Measurements from ENCODE around the gene ESR2. TPM values are rescaled to one million over a fixed set of nuclear protein-coding genes. Genes with fewer than 3 reads are reported as not detected.

Gene ESR2
- polyA plus RNA-seq, 1 of the 3 experiments (the other 2 are of a cell fraction): 0.03 TPM

GRCh38 chr14:64289571-64289970 is 4.6 kb downstream of the ESR2 start:
- no peak overlapping the region for H3K4me2 ChIP-seq
- no peaks in the 10 kb centered on the region for H3F3A ChIP-seq (replicated peaks; ENCODE audit: insufficient read depth)
- no peaks in the 10 kb centered on the region for H3K9me2 ChIP-seq
- H2AFZ ChIP-seq (ENCODE audit: low read depth): no peak overlapping the region
- peaks cover 0 to 4% of the 10 kb centered on the region in 2 experiments; a peak in 2 of 4 replicates for H3K4me1 ChIP-seq (ENCODE audit: control insufficient read depth in 1 of 2, insufficient read depth in 2 of 2, low read depth in 1 of 2, low read length in 1 of 2)
- H3K9ac ChIP-seq: no peak overlapping the region
- H3K27me3 ChIP-seq (ENCODE audit: insufficient read depth): no peaks in the 10 kb centered on the region
- H4K20me1 ChIP-seq (ENCODE audit: insufficient read depth): no peaks in the 10 kb centered on the region
- H3K9me3 ChIP-seq: no peaks in the 10 kb centered on the region
- CTCF ChIA-PET: interaction anchor here (0.8 to 1.2 kb wide), 3 partner anchors 14 to 280 kb away, joined by 3 read pairs; no protein-coding TSS in a partner anchor
- no peaks in the 10 kb centered on the region for H3K36me3 ChIP-seq (replicated peaks in 1 of 2; ENCODE audit: control insufficient read depth in 1 of 2, insufficient read depth in 2 of 2, low read length in 1 of 2)
- POLR2A ChIA-PET: no interaction called here
- no peaks in the 10 kb centered on the region for H3K79me2 ChIP-seq (ENCODE audit: insufficient read depth)
- TF ChIP-seq RXRA (IDR thresholded peaks at IDR 0.05; ENCODE audit: borderline replicate concordance, low read depth) (no peak), SMC3 (IDR thresholded peaks at IDR 0.05; ENCODE audit: low read depth, low read length) (no peak), GABPA (IDR thresholded peaks at IDR 0.05; ENCODE audit: low read depth) (no peak)
- H3K4me3 ChIP-seq (ENCODE audit: low read depth in 2 of 2, low read length in 1 of 2): no peak overlapping the region
- WGBS (ENCODE audit: low lambda C conversion rate): 97% methylated on average over 1 of the region's 1 CpG
- H3K27ac ChIP-seq (ENCODE audit: low read depth in 2 of 2, low read length in 1 of 2): no peak overlapping the region
- DNase-seq: no peak

DNA sequence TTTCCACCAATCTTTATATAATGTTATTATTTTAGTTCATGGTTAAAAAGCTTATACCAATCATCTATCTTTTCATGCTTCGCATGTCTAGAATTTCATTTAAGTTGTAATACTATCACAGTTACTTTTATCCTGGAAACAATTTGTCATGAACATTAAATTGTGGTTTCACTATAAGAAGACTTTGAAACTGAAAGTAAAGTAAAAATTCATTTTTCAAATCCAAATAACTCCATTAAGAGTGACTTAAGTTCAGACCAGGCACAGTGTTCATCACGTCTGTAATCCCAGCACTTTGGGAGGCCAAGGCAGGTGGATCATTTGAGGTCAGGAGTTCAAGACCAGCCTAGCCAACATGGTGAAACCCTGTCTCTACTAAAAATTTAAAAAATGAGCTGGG is 12.4 kb downstream of the ESR2 start:
- Histone ChIP-seq H3K9me3 (no peaks in the 10 kb centered on the region), H4K20me1 (ENCODE audit: insufficient read depth) (no peaks in the 10 kb centered on the region), H3K4me2 (no peak overlapping the region), H3K4me3 (ENCODE audit: low read depth in 2 of 2, low read length in 1 of 2) (no peak overlapping the region), H3F3A (replicated peaks; ENCODE audit: insufficient read depth) (no peaks in the 10 kb centered on the region), H2AFZ (ENCODE audit: low read depth) (no peak overlapping the region), H3K9me2 (no peaks in the 10 kb centered on the region), H3K27ac (ENCODE audit: low read depth in 2 of 2, low read length in 1 of 2) (no peak overlapping the region), H3K79me2 (ENCODE audit: insufficient read depth) (no peaks in the 10 kb centered on the region), H3K4me1 (ENCODE audit: control insufficient read depth in 1 of 2, insufficient read depth in 2 of 2, low read depth in 1 of 2, low read length in 1 of 2) (no peaks in the 10 kb centered on the region; a peak in 1 of 4 replicates), H3K36me3 (replicated peaks in 1 of 2; ENCODE audit: control insufficient read depth in 1 of 2, insufficient read depth in 2 of 2, low read length in 1 of 2) (no peaks in the 10 kb centered on the region), H3K27me3 (ENCODE audit: insufficient read depth) (no peaks in the 10 kb centered on the region), H3K9ac (no peak overlapping the region)
- TF ChIP-seq FOSL2 (IDR thresholded peaks at IDR 0.05; ENCODE audit: borderline replicate concordance, low read depth) (no peak), NRF1 (IDR thresholded peaks at IDR 0.05; ENCODE audit: low read depth, low read length) (no peak), TAF1 (IDR thresholded peaks at IDR 0.05; ENCODE audit: borderline replicate concordance, low read depth, low read length) (no peak), EP300 (IDR thresholded peaks at IDR 0.05; ENCODE audit: borderline replicate concordance in 1 of 2, low read depth in 1 of 2, low read length in 1 of 2) (no peak)
- TF ChIP-seq, protein P1, sequence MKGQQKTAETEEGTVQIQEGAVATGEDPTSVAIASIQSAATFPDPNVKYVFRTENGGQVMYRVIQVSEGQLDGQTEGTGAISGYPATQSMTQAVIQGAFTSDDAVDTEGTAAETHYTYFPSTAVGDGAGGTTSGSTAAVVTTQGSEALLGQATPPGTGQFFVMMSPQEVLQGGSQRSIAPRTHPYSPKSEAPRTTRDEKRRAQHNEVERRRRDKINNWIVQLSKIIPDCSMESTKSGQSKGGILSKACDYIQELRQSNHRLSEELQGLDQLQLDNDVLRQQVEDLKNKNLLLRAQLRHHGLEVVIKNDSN (IDR thresholded peaks at IDR 0.05; ENCODE audit: borderline replicate concordance, low read depth): no peak
- WGBS (ENCODE audit: low lambda C conversion rate): 54% methylated on average over 2 of the region's 2 CpGs
- no peak for DNase-seq
- ChIA-PET CTCF (interaction anchor here (1.3 kb wide), 1 partner anchor 22 kb away, joined by 3 read pairs; no protein-coding TSS in a partner anchor), POLR2A (no interaction called here)

DNA sequence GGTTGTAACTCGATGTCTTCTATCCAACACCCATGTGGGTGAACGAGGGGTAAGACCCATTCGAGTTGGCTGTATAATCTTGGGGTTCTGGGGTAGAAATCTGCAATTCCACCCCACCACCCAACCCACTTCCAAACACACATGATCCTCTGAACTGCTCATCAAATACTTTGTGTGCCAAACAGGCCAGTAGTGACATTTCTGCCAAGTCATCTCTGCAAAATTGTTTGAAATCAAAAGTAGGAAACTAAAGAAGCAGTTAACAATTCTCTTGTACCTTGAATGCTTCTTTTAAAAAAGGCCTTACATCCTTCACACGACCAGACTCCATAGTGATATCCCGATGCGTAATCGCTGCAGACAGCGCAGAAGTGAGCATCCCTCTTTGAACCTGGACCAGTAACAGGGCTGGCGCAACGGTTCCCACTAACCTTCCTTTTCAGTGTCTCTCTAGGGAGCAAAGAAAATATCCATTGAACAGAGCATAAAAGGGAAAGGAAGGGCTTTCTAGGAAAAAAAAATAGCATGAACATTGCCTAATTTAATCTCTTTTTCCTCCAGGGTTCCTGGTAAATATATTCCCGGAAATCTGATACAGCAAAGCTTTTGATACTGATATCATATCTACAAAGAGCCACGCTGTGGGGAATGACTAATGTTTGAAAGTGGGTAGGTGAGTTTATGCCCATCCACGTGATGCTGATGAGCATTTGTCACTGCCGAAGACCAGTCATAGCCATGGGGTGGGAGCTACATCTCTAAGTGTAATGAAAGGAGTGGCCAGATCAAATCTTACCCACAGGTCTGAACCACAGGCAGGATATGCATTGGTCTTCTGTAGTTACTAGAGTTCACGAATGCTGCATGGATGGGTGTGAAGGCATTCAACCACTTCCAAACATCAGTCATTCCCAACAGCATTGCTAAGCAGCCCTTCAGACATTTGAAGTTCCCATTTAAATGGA is 14.2 kb downstream of the ESR2 start:
- Histone ChIP-seq H4K20me1 (ENCODE audit: insufficient read depth) (no peaks in the 10 kb centered on the region), H3K9me3 (no peaks in the 10 kb centered on the region), H3K4me1 (ENCODE audit: control insufficient read depth in 1 of 2, insufficient read depth in 2 of 2, low read depth in 1 of 2, low read length in 1 of 2) (no peaks in the 10 kb centered on the region; a peak in 1 of 4 replicates), H3K79me2 (ENCODE audit: insufficient read depth) (no peaks in the 10 kb centered on the region), H3K9ac (no peak overlapping the region), H3K4me2 (no peak overlapping the region), H3F3A (replicated peaks; ENCODE audit: insufficient read depth) (no peaks in the 10 kb centered on the region), H3K27ac (ENCODE audit: low read depth in 2 of 2, low read length in 1 of 2) (no peak overlapping the region), H3K4me3 (ENCODE audit: low read depth in 2 of 2, low read length in 1 of 2) (no peak overlapping the region), H3K9me2 (no peaks in the 10 kb centered on the region), H3K36me3 (replicated peaks in 1 of 2; ENCODE audit: control insufficient read depth in 1 of 2, insufficient read depth in 2 of 2, low read length in 1 of 2) (no peaks in the 10 kb centered on the region), H2AFZ (ENCODE audit: low read depth) (no peak overlapping the region), H3K27me3 (ENCODE audit: insufficient read depth) (no peaks in the 10 kb centered on the region)
- TF ChIP-seq, protein P2, sequence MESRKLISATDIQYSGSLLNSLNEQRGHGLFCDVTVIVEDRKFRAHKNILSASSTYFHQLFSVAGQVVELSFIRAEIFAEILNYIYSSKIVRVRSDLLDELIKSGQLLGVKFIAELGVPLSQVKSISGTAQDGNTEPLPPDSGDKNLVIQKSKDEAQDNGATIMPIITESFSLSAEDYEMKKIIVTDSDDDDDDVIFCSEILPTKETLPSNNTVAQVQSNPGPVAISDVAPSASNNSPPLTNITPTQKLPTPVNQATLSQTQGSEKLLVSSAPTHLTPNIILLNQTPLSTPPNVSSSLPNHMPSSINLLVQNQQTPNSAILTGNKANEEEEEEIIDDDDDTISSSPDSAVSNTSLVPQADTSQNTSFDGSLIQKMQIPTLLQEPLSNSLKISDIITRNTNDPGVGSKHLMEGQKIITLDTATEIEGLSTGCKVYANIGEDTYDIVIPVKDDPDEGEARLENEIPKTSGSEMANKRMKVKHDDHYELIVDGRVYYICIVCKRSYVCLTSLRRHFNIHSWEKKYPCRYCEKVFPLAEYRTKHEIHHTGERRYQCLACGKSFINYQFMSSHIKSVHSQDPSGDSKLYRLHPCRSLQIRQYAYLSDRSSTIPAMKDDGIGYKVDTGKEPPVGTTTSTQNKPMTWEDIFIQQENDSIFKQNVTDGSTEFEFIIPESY (IDR thresholded peaks at IDR 0.05; ENCODE audit: borderline replicate concordance, low read depth): no peak
- TF ChIP-seq TCF12 (IDR thresholded peaks at IDR 0.05): no peak
- TF ChIP-seq GATA2 (CRISPR knock-in tag; IDR thresholded peaks at IDR 0.05): peak; percentile 27; the same call in 1 of the 2 replicates
- TF ChIP-seq FOXM1 (IDR thresholded peaks at IDR 0.05; ENCODE audit: low read depth): no peak
- TF ChIP-seq RFX5 (IDR thresholded peaks at IDR 0.05; ENCODE audit: low read length): no peak
- WGBS (ENCODE audit: low lambda C conversion rate): 68% methylated on average over 15 of the region's 15 CpGs
- ChIA-PET CTCF (interaction anchor here (0.6 kb wide), 2 partner anchors 27 to 551 kb away, joined by 3 read pairs; no protein-coding TSS in a partner anchor), POLR2A (no interaction called here)
- no peak for DNase-seq

All from SK-N-SH (cell line).